ENCODE data around the gene IQGAP1.

- TF ChIP-seq ZNF292 (CRISPR knock-in tag; IDR thresholded peaks at IDR 0.05; ENCODE audit: borderline replicate concordance, low read depth) (no peak), TBX3 (IDR thresholded peaks at IDR 0.05; ENCODE audit: borderline replicate concordance) (no peak), KDM1A (CRISPR knock-in tag; IDR thresholded peaks at IDR 0.05) (no peak), TAF1 (CRISPR knock-in tag; IDR thresholded peaks at IDR 0.05) (no peak), LBX2 (CRISPR knock-in tag; IDR thresholded peaks at IDR 0.05; ENCODE audit: borderline replicate concordance) (no peak), BHLHE40 (IDR thresholded peaks at IDR 0.05; ENCODE audit: low read length) (no peak), POLR2A (IDR thresholded peaks at IDR 0.05; ENCODE audit: insufficient read depth in 1 of 2, low read depth in 2 of 2, low read length in 2 of 2) (no peak), BCL6 (CRISPR knock-in tag; IDR thresholded peaks at IDR 0.05) (no peak), EP300 (IDR thresholded peaks at IDR 0.05; ENCODE audit: low read depth in 2 of 2, low read length in 2 of 2) (no peak), EP300 (CRISPR knock-in tag; IDR thresholded peaks at IDR 0.05; ENCODE audit: borderline replicate concordance) (no peak), TOPORS (CRISPR knock-in tag; IDR thresholded peaks at IDR 0.05) (no peak), ZNF3 (CRISPR knock-in tag; IDR thresholded peaks at IDR 0.05) (no peak)
These were observed 39.1 kb downstream of the IQGAP1 start for GRCh38 chr15:90427185-90427584.

Measured in HepG2 (cell line).